ENCODE measurements around the gene BCAT1.

Gene BCAT1, protein sequence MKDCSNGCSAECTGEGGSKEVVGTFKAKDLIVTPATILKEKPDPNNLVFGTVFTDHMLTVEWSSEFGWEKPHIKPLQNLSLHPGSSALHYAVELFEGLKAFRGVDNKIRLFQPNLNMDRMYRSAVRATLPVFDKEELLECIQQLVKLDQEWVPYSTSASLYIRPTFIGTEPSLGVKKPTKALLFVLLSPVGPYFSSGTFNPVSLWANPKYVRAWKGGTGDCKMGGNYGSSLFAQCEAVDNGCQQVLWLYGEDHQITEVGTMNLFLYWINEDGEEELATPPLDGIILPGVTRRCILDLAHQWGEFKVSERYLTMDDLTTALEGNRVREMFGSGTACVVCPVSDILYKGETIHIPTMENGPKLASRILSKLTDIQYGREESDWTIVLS

DNA sequence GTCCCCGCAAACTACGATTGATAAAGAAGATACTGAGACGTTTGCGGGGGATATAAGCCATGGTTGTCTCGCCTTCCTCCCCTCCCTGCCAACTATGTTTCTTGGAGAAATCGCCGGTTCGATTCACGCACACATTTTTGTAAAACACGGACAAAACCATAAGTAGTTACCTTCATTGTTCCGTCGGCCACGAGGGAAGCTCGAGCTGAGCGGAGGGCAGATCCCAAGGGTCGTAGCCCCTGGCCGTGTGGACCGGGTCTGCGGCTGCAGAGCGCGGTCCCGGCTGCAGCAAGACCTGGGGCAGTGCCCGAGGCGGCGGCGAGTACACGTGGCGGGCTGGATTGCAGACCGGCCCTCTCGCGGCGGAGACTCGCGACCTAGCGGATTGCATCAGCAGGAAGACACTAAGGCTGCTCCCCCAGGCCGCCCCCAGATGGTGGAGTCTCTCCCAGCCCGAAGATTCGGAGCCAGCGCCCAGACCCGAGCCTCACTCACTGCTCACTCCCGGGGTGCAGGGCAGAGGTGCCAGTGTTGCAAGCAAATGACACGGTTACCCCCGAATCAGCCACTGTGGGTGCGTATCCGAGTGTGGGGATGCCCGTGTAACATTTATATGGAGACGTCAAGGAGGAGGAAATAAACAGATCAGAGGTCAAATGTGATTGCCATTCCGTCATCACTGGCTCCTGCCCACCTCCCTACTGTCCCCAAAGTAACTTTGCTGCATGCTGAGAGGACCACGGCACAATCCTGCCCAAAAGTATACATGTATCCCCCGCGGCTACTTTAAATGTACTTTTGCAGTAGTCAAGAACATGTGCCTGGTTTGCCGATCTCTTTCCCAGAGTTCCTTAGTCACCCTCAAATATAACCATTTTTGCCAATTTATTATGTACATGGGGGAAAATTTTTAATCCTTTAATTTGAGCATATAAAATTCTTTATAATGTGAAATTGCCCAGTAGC, at the start of gene BCAT1:
TSS of gene BCAT1 (minus strand) at position 345 of the 966 bp plus-strand sequence. CDS start at position 176, 169 bp downstream.
- DNase-seq: peak; percentile 89

DNA sequence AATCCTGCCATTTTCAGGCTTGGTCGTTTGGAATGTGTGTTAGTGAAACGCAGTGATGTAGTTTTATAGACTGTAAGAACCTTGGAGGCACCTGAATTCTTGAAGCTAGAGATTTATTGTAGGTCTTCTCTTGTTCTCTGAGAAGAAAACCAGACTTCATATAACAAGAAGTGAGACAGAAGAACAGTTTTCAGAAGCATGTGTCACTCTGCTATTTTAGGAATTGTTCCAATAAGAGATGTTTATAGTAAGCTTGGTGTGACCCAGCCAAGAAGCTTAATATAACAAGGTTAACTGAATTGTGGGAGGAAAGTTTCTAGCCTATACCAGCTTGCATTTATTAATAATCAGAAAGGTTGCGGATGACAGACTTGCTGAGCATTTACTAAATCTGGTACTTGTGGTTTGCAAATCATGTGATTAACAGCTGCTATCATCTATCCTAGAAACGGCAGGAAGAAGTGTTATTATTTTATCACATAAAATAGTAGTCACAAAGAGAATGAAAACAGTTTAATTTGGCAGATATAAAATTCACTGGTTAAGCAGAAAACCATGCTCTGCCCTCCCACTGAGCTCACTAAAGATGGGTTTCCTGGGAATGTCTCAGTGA, 49.2 kb upstream of the BCAT1 start:
- DNase-seq: no peak

DNA sequence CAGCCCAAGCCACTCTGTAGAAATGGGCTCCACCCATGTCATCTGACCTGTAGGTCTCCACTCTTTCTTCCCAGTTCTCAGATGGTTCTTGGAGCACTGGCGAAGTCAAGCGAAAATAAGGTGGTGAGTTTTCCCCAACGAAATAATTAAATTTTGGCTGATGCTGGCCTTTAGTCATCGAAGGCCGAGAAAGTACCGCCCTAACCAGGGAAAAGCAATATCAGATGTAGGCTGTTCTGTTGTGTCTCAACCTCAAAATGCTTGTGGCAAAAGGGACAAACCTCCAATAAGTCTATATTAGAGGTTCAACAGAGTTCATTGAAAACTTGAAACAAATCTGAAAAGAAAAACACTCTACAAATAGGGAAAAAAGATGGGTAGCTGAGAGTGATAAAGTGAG, 48.6 kb upstream of the BCAT1 start:
- DNase-seq: no peak

DNA sequence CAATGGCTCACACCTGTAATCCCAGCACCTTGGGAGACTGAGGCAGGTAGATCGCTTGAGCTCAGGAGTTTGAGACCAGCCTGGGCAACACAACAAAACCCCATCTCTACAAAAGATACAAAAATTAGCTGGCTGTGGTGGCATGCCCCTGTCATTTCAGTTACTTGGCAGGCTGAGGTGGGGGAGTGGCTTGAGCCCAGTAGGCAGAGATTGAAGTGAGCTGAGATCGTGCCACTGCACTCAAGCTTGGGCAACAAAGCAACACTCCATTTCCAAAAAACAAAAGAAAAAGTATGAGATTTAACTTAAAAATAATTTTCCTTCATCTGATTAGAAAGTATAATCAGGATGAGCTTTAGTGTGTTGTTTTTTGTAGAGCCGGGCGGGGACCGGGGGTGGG, 47.9 kb upstream of the BCAT1 start:
- DNase-seq: no peak

DNA sequence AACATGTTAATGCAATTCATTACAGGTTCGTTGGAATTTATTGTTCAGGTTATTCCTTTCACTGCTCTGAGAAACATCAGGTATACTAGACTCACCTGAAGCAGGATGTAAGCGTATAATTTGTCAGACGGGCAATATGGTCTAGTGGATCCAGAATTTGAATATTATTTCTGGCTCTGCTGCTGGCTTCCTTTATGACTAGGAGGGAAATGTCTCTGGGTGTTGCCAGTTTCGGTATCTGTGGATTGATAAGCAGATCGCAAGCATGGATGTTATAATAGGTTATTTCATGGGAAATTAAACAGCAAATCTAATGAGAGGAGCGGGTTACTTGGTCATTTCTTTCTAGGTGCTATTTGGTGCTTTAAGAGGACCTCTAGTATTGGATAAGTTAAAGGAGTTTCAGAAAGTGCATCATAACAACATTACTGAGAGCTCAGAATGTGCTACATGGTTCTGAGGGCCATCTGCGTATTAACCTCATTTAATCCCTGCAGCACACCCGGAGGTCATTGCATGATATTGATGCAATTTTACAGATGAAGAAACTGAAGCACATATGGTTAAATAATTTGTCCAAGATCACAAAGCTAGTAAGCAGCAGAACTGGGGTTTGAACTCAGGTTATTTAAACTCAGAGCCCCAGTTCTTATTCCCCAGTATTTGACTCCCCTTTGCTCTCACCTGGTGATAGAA, 47.3 kb upstream of the BCAT1 start:
- DNase-seq: no peak

DNA sequence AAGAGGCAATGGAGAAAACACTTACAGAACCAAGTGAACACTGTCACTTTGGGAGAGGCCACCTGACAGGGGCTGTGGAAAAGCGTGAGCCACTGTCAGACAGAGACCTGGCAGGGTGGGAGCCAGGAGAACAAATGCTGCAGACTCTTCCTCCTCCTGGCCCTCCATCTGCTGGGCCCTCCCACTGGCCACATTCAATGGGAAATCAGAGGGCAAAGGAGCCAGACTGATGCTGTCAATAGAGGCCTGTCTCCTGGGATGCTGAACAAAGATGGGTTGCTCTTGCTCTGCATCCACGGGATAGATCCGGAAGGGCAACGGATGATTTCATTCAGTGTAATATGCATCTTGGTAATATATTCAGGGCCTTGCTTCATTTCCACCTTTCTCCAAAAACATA, 44.9 kb upstream of the BCAT1 start:
- DNase-seq: no peak

DNA sequence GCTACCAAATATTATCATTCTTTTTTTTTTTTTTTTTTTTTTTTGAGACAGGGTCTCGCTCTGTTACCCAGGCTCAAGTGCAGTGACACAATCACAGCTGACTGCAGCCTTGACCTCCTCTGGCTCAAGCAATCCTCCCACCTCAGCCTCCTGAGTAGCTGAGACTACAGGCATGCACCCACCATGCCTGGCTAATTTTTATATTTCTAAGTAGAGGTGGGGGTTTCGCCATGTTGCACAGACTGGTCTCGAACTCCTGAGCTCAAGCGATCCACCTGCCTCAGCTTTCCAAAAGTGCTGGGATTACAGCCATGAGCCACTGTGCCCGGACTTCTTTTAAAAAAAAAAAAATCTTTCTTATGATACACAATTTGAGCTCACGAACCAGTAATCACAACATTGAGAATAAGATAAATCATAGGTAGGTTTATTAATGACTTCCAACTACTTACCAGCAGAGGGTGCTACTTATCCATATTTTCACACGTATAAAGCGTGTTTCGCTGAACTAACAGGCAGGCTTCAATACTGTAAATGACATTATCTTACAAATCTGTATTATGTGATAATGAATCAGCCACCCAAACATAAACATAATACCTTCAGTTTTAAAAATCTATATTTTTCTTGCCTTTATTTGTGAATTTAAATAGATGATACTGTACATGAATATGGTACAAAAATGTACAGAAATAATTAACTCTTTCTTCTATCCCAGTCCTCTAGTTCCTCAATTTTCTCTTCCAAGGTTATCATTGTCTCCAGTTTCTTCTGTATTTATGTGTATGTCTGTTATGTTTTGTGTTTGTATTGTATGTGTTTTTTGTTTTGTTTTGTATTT, 42.5 kb upstream of the BCAT1 start:
- no peak for DNase-seq

DNA sequence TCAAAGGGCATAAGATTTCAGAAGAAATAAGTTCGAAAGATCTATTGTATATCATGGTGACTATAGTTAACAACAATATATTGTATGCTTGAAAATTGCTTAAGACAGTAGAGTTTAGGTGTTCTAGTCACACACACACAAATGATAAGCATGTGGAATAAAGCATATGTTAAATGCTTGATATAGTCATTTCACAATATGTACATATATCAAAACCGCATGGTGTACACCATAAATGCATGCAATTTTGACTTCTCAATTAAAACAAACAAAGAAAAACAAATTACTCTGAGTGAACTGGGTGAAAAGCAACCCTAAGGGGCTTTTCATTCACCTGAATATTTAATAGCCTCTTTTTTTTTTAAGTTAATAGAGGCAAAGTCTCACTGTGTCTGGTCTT, 40.3 kb upstream of the BCAT1 start:
- no peak for DNase-seq

DNA sequence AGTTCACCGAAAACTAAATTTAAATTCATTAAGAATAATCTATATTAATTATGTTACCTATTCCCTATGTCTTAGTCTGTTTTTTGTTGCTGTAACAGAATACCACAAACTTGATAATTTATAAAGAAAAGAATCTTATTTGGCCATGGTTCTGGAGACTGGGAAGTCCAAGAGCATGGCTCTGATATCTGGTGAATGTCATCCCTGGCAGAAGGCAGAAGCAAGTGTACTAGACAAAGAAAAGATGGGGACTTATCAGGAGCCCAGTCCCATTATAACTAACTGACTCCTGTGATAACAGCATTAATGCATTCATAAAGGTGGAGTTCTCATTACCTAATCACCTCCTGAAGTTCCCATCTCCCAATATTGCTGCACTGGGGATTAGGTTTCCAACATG, 33.3 kb upstream of the BCAT1 start:
- no peak for DNase-seq

DNA sequence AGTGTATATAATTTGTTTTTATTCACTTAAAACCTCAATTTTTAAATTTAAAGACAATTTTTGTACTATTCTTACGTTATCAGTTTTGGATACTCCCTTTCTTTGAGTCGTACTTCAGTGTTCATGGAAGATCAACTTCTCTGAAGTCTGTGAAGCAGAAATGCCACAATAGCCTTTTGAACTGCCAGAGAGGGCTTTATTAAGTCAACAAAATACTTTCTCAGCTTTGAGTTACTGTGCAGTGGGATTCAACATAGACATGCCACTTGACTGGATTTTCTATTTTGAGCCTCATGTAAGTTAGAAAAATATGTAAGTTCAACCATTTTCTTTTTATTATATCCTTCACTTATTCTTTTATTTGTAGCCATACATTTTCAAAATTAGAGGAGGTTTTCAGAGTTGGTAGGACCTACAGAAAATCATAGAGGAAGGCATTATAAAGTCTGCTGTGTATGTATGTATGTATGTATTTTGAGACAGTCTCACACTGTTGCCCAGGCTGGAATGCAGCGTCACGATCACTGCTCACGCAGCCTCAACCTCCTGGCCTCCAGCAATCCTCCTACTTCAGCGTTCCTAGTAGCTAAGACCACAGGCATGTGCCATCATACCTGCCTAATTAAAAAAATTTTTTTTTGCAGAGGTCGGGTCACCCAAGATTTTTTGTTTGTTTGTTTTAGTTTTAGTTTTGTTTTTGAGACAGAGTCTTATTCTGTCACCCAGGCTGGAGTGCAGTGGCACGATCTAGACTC, 31.3 kb upstream of the BCAT1 start:
- no peak for DNase-seq

DNA sequence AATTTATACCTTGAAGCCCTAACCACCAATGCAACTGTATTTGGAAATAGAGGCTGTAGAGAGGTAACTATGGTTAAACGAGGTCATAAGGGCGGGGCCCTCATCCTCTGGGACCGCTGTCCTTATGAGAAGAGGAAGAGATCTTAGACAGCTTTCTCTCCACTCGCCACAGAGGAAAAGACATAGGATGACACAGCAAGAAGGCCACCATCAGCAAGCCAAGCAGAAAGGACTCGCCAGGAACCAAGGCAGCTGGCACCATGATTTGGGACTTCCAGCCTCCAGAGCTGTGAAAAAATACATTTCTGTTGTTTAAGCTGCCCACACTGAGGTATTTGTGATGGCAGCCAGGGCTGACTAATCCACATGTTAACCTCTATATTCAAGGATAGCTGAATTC, 30.4 kb upstream of the BCAT1 start:
- DNase-seq: no peak

DNA sequence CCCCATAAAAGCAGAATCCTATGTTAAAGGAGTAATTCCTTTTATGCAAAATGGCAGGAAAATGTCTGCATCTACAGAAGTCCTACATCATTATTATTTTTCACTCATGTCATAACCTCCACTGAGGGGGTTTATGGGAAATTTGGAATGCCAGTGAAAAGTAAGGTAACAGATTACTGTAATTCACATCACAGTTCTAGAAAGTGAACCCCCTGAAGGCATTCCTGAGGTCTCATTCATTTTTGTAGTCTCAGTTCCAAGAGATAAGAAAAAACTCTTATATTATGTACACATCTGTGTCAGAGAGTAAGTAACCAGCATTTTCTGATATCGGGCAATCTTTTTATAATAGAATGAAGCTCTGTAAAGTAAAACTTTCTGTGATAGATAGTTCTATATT, 28.8 kb upstream of the BCAT1 start:
- no peak for DNase-seq

DNA sequence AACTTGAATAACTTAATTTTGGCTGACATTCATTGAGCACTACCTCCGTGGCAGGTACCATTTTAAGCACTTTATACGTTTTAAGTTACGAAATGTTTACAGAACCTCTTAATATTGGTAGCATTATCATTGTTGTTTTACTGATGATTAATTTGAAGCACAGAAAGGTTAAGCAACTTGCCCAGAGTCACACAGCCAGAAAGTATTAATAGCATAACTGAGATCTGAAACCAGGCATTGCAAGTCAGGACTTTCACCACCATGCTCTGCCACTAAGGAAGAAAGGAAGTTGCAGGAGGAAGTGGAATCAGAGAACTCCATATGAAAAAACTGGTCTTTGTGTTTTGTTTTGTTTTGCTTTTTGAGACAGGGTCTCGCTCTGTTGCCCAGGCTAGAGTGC, 28.2 kb upstream of the BCAT1 start:
- DNase-seq: no peak

DNA sequence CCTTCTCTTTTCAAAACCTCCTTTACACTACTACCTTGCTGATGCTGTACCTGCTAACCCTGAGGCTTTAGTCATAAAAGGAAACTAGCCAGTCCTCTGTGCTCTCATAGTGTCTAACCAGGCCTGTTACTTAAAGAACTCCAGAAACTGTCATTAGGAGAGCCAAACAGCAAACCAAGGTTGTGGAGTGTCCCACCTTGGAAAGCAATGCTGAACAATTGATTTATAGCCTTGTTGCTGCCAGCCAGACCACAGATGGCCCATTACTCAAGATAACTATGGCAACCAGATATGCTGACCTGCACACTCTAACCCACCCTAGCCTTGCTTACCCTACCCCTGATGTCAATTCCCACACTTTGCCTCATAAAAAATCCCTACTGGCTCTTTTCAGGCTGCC, 26.5 kb upstream of the BCAT1 start:
- no peak for DNase-seq

DNA sequence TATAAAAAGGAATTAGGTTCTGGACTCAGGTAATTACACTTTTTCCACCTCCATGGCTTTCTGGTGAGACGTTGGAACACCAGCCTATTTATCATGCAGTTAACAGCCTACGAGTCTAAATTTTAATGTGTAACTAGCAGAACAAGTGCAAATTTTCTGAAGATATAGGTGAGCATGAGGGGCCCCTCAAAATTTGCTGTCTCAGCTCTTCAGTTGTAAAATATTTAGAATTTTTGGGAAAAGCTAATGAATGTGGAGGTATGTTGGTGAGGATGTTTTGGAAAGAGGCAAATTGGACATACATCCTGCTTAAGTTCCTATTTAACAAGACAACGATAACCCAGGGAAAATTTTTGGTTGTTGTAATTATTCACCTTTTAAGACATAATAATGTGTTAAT, 25.3 kb upstream of the BCAT1 start:
- no peak for DNase-seq

DNA sequence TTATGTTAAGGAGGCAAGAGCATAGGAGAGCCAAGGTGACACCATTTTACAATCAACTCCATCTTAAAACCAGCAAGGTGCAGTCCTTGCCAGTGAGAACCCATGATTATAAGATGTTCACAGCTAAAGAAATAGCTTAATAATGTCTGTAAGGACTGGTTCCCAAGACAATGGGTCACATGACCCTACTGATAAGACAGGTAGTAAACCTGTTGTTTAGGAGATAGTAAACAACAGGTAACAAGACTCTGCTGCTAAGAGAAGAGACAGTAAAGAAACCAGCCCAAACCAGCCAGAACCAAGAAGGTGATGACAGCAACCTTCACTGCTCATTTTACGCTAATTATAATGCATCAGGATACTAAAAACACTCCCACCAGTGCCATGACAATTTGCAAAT, 23.2 kb upstream of the BCAT1 start:
- DNase-seq: no peak

DNA sequence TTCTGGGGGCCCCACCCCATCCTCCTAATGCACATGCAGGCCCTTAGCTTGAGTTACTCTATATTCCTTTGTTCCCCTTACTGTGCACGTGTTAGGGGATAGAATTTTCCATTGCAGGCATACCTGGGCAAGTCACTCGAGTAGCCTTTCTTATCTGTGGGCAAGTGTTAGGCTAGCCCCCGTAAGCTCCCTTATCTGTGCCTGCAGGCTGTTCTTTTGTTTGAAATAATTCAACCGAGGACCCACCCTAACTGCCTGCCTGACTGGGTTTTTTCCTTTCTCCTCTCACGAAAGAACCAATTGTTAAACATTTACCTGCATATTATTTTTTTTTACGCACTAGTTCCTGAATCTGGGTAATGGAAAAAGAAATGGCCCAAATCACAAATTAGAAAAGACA, 21.3 kb upstream of the BCAT1 start:
- DNase-seq: no peak

DNA sequence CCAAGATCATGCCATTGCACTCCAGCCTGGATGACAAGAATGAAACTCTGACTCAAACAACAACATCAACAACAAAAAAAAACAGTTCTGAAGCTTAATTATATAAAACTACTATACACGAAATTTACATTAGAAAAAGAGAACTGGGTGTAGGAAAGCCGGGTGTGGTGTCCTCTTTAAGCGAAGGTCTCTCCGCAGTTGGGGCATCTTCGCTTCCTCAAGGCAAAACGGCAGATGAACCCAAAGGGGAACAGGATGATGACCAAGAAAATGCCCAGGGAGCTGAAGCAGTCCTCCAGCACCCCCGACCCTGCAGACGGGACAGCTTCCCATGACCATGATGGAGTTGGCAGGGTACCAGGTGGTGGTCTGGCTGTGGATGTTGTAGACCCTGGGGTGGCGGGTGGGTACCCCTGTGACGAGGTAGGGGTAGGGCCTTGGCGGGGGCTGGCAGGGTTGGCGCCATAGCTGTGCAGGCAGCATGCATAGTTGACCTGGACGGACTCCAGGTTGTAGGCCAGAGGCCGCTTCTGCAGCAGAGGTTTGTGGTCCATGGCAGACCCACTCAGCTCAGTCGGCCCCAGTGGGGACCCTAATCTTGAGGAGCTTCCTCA, 18.2 kb upstream of the BCAT1 start:
- DNase-seq: no peak

DNA sequence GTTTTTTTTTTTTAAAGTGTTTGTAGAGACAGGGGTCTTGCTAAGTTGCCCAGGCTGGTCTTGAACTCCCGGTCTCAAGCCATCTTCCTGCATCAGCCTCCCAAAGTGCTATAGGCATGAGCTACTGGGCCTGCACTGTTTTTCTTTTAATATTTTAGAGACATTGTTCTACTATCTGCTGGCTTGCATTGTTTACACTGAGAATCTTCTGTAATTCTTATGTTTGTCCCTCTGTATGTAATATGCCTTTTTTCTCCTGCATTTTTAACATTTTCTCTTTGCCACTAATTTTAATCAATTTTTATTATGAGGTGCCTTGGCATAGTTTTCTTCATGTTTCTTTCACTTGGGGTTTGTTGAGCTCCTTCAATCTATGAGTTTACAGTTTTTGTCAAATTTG, 15.4 kb upstream of the BCAT1 start:
- DNase-seq: no peak

DNA sequence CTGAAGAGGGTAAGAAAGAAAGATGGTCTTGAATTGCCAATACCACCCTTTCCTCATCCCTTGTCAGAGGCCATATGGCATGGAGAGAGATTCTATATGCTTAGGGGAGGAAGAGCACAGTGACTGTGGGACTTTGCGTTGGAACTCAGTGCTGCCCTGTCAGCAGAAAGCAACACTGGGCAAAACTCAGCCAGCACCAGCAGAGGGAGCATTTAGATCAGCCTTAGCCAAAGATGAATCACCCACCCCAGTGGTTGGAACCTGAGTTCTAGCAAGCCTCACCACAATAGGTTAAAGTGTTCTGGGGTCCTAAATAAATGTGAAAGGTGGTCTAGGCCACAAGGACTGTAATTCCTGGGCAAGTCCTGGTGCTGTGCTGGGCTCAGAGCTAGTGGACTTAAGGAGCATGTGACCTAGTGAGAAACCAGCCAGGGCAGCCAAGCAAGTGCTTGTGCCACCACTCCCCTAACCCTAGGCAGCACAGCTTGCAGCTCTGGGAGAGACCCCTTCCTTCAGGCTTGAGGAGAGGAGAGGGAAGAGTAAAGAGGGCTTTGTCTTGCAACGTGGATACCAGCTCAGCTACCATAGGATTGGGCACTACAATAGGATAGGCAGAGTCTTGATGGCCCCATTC, 11.4 kb upstream of the BCAT1 start:
- DNase-seq: no peak

Data from femur (tissue), 1 donor.